NOMO-1 (cell line): Measurements from ENCODE around the gene MLLT6.

Experiments used
- DNase-seq, 2 experiments: peaks; one replicate each; lab custom pipeline; 2025; ENCODE audit not compliant: unreplicated experiment in 2 of 2; lab: John Stamatoyannopoulos, UW

MLLT6 gene

GRCh38 chr17:38706505-38707216 lies 1.6 kb downstream of the MLLT6 start:
- no peak for DNase-seq

- DNase-seq = no peak
These were observed 2.7 kb downstream of the MLLT6 start for GRCh38 chr17:38707678-38708351.

- DNase-seq = no peak
These were observed 4.2 kb downstream of the MLLT6 start for GRCh38 chr17:38709104-38709820.

- DNase-seq = no peak
These were observed 5.0 kb downstream of the MLLT6 start for GRCh38 chr17:38709864-38710603.

GRCh38 chr17:38710604-38710962 lies 5.5 kb downstream of the MLLT6 start:
- no peak for DNase-seq

GRCh38 chr17:38710985-38711384 lies 5.9 kb downstream of the MLLT6 start:
- no peak for DNase-seq

- DNase-seq = no peak
These were observed 6.9 kb downstream of the MLLT6 start for GRCh38 chr17:38711792-38712571.

- DNase-seq = no peak
These were observed 7.5 kb downstream of the MLLT6 start for GRCh38 chr17:38712593-38712992.

GRCh38 chr17:38713456-38714075 lies 8.5 kb downstream of the MLLT6 start:
- no peak for DNase-seq

GRCh38 chr17:38715216-38715943 lies 10.3 kb downstream of the MLLT6 start:
- no peak for DNase-seq

- DNase-seq = no peak
These were observed 11.4 kb downstream of the MLLT6 start for GRCh38 chr17:38716368-38717005.

GRCh38 chr17:38717139-38717745 lies 12.2 kb downstream of the MLLT6 start:
- no peak for DNase-seq

- DNase-seq = no peak
These were observed 14.3 kb downstream of the MLLT6 start for GRCh38 chr17:38719289-38719942.

GRCh38 chr17:38719943-38720641 lies 15.0 kb downstream of the MLLT6 start:
- DNase-seq = no peak

GRCh38 chr17:38720941-38721340 lies 15.9 kb downstream of the MLLT6 start:
- no peak for DNase-seq

GRCh38 chr17:38721802-38722201 lies 16.7 kb downstream of the MLLT6 start:
- no peak for DNase-seq

- DNase-seq = no peak
These were observed 19.4 kb downstream of the MLLT6 start for GRCh38 chr17:38724337-38724988.
